Measurements from ENCODE around the gene HPGD. TPM values are rescaled to one million over a fixed set of nuclear protein-coding genes. Genes with fewer than 3 reads are reported as not detected.

HPGD gene
- total and polyA plus RNA-seq, 2 of the 8 experiments (the other 6 are each of a cell fraction or from before 2014, with no cell fraction given) = 1.1 to 1.3 TPM

GRCh38 chr4:174454815-174455473, 67.3 kb downstream of the HPGD start:
- 97% methylated on average over 6 of the region's 6 CpGs; no CpG with 5 or more reads in 1 of the 2 experiments for WGBS, 2 experiments (ENCODE audit: extremely low coverage in 1 of 2, insufficient coverage in 1 of 2, insufficient read length in 1 of 2, insufficient replicate concordance in 2 of 2, low coverage in 1 of 2, low lambda C conversion rate in 2 of 2, missing lambda C conversion rate in 1 of 2)
- no peak overlapping the region for H2BK120ac ChIP-seq (replicated peaks; ENCODE audit: low read depth, low read length)
- H3K18ac ChIP-seq (ENCODE audit: extremely low read depth, low read length) = no peak overlapping the region
- no peaks in the 10 kb centered on the region for H3K79me1 ChIP-seq (ENCODE audit: low read depth, low read length)
- H3K4me2 ChIP-seq (ENCODE audit: insufficient read depth in 1 of 2, low read depth in 2 of 2, low read length in 2 of 2) = no peak overlapping the region
- no peaks in the 10 kb centered on the region for H3K27me3 ChIP-seq (replicated peaks in 1 of 4; ENCODE audit: control insufficient read depth in 3 of 4, extremely low read depth in 1 of 4, insufficient read depth in 3 of 4, low read length in 3 of 4)
- H2BK12ac ChIP-seq (ENCODE audit: low read depth, low read length) = no peak overlapping the region
- no peak overlapping the region for H3K14ac ChIP-seq (ENCODE audit: insufficient read length)
- H3K23me2 ChIP-seq (ENCODE audit: low read depth, low read length) = no peaks in the 10 kb centered on the region
- no peak overlapping the region for H3K9ac ChIP-seq (replicated peaks in 1 of 4; ENCODE audit: extremely low read depth in 1 of 4, low read depth in 3 of 4, low read length in 3 of 4)
- TF ChIP-seq EP300 (IDR thresholded peaks at IDR 0.05; ENCODE audit: borderline replicate concordance in 1 of 2, low read depth in 2 of 2, low read length in 2 of 2) (no peak), SP2 (IDR thresholded peaks at IDR 0.05; ENCODE audit: low read length) (no peak), CBX5 (IDR thresholded peaks at IDR 0.05; ENCODE audit: low read depth, low read length) (no peak)
- no peak overlapping the region for H3K23ac ChIP-seq (ENCODE audit: insufficient read length)
- no peak overlapping the region for H4K91ac ChIP-seq (replicated peaks; ENCODE audit: insufficient read length, low read length)
- H3K4me1 ChIP-seq (replicated peaks in 1 of 4; ENCODE audit: control insufficient read depth in 3 of 4, insufficient read depth in 4 of 4, low read length in 3 of 4) = peaks cover 0 to 9% (median 2%) of the 10 kb centered on the region in 4 experiments; a peak in 1 of 7 replicates
- H2BK15ac ChIP-seq (ENCODE audit: low read length) = no peak overlapping the region
- no peaks in the 10 kb centered on the region for H3K9me3 ChIP-seq (ENCODE audit: insufficient read depth in 2 of 2, low read depth in 1 of 2, low read length in 1 of 2)
- POLR2A ChIA-PET (ENCODE audit: partially characterized antibody) = no interaction called here
- H4K5ac ChIP-seq (ENCODE audit: insufficient read length, low read depth, low read length) = no peak overlapping the region
- no peaks in the 10 kb centered on the region for H3K36me3 ChIP-seq (ENCODE audit: control insufficient read depth in 2 of 4, insufficient read depth in 4 of 4, low read length in 3 of 4)
- H3K4me3 ChIP-seq (ENCODE audit: extremely low read depth in 1 of 4, insufficient read depth in 2 of 4, low read depth in 3 of 4, low read length in 4 of 4) = no peak overlapping the region
- H2BK20ac ChIP-seq (ENCODE audit: low read length) = no peak overlapping the region
- H4K20me1 ChIP-seq (replicated peaks in 1 of 2; ENCODE audit: control insufficient read depth in 1 of 2, insufficient read depth in 2 of 2, low read length in 2 of 2) = no peaks in the 10 kb centered on the region
- no peak overlapping the region for H2AFZ ChIP-seq (ENCODE audit: low read length)
- H3K4ac ChIP-seq (replicated peaks; ENCODE audit: insufficient read length, low read depth, low read length) = no peak overlapping the region
- FAIRE-seq = no peak
- no peak overlapping the region for H2BK5ac ChIP-seq (ENCODE audit: low read depth, low read length)
- H4K8ac ChIP-seq (ENCODE audit: extremely low read depth, insufficient read depth, low read length) = no peak overlapping the region
- DNase-seq (ENCODE audit: low read depth in 1 of 2, low spot score in 2 of 2) = no peak
- CTCF ChIA-PET (ENCODE audit: partially characterized antibody) = interaction anchor here (0.9 kb wide), 1 partner anchor 10 kb away, joined by 3 read pairs; no protein-coding TSS in a partner anchor
- no peak overlapping the region for H3K56ac ChIP-seq (replicated peaks; ENCODE audit: insufficient read length, low read depth, low read length)
- H2AK5ac ChIP-seq (ENCODE audit: low read depth, low read length) = no peak overlapping the region
- H3K27ac ChIP-seq (ENCODE audit: low read depth, low read length) = no peak overlapping the region
- H3K79me2 ChIP-seq (ENCODE audit: control insufficient read depth in 1 of 2, insufficient read depth in 2 of 2, low read length in 2 of 2) = no peaks in the 10 kb centered on the region
